ENCODE results near the gene FBXO31.

GRCh38 chr16:87333581-87334331 lies 49.8 kb downstream of the FBXO31 start:
- TF ChIP-seq POLR2A (IDR thresholded peaks at IDR 0.05; ENCODE audit: low read depth, low read length): no peak
- TF ChIP-seq POLR2AphosphoS5 (IDR thresholded peaks at IDR 0.05; ENCODE audit: low read depth, low read length): no peak

Data from GM12892 (cell line).